ENCODE results near the gene UBE2D2.

GRCh38 chr5:139592289-139592688 lies 31.1 kb downstream of the UBE2D2 start:
- TF ChIP-seq CTCF (IDR thresholded peaks at IDR 0.05): no peak
- TF ChIP-seq POLR2A (IDR thresholded peaks at IDR 0.05): no peak

Measured in testis (tissue), 2 donors.